Effector memory CD8-positive, alpha-beta T cell (primary cell): ENCODE measurements around the gene NCKAP1.
"Not testable (repeated sequence)": the region's sequence is repeated elsewhere in the genome, so short reads cannot be mapped to it uniquely, and the experiment has no call there.

ENCODE experiments used
- ATAC-seq: fragments of 150-1000 bp; cut with Tn5 transposase; replicated peaks from 2 replicates; pipeline ENCODE4 v1.10.0; 2021; ENCODE audit warnings: mild to moderate bottlenecking, moderate library complexity
- DNase-seq, 3 experiments: peaks; one replicate each; pipeline ENCODE4 v3.0.0; 2021
- H3K27ac Mint-ChIP-seq, 2 donors: one replicate each; pipeline ENCODE4 v1.8.0; 2022; ENCODE audit warnings: mild to moderate bottlenecking in 2 of 2, mixed read lengths in 2 of 2, moderate library complexity in 2 of 2
- H3K27me3 Mint-ChIP-seq, 2 donors: one replicate each; pipeline ENCODE4 v1.8.0; 2022; ENCODE audit warnings: mixed read lengths in 2 of 2
- H3K36me3 Mint-ChIP-seq: one replicate; pipeline ENCODE4 v1.8.0; 2022; ENCODE audit warnings: mild to moderate bottlenecking, moderate library complexity, mixed read lengths; ENCODE audit not compliant: insufficient read depth
- H3K4me1 Mint-ChIP-seq, 2 donors: one replicate each; pipeline ENCODE4 v1.8.0; 2022; ENCODE audit warnings: low read depth in 2 of 2, mixed read lengths in 2 of 2
- H3K4me3 Mint-ChIP-seq, 2 donors: one replicate each; pipeline ENCODE4 v1.8.0; 2022; ENCODE audit warnings: mild to moderate bottlenecking in 2 of 2, mixed read lengths in 2 of 2, moderate library complexity in 2 of 2
- H3K9me3 Mint-ChIP-seq, 2 donors: one replicate each; pipeline ENCODE4 v1.8.0; 2022; ENCODE audit warnings: mixed read lengths in 2 of 2

Gene NCKAP1

GRCh38 chr2:183011743-183012142 lies 26.5 kb downstream of the NCKAP1 start:
- no peaks in the 10 kb centered on the region for H3K4me1 Mint-ChIP-seq
- H3K4me3 Mint-ChIP-seq: no peak overlapping the region
- no peaks in the 10 kb centered on the region for H3K27me3 Mint-ChIP-seq
- H3K9me3 Mint-ChIP-seq: no peaks in the 10 kb centered on the region
- ATAC-seq (no peak), DNase-seq (no peak)
- H3K27ac Mint-ChIP-seq: no peak overlapping the region
- no peaks in the 10 kb centered on the region for H3K36me3 Mint-ChIP-seq

GRCh38 chr2:183010112-183010511 lies 28.1 kb downstream of the NCKAP1 start:
- no peak overlapping the region for H3K4me3 Mint-ChIP-seq
- no peaks in the 10 kb centered on the region for H3K27me3 Mint-ChIP-seq
- H3K9me3 Mint-ChIP-seq: no peaks in the 10 kb centered on the region
- H3K4me1 Mint-ChIP-seq: no peaks in the 10 kb centered on the region
- H3K36me3 Mint-ChIP-seq: no peaks in the 10 kb centered on the region
- DNase-seq (no peak), ATAC-seq (no peak)
- H3K27ac Mint-ChIP-seq: no peak overlapping the region

GRCh38 chr2:183009249-183009899 lies 28.9 kb downstream of the NCKAP1 start:
- Mint-ChIP-seq H3K36me3 (no peaks in the 10 kb centered on the region), H3K9me3 (no peaks in the 10 kb centered on the region), H3K27ac (no peak overlapping the region), H3K4me3 (no peak overlapping the region), H3K4me1 (no peaks in the 10 kb centered on the region), H3K27me3 (no peaks in the 10 kb centered on the region)
- no peak for ATAC-seq
- no peak for DNase-seq

GRCh38 chr2:183001948-183002347 lies 36.3 kb downstream of the NCKAP1 start:
- Mint-ChIP-seq H3K4me3 (no peak overlapping the region), H3K36me3 (peaks cover 7% of the 10 kb centered on the region), H3K9me3 (no peaks in the 10 kb centered on the region), H3K27me3 (no peaks in the 10 kb centered on the region), H3K4me1 (no peaks in the 10 kb centered on the region), H3K27ac (no peak overlapping the region)
- DNase-seq: no peak
- no peak for ATAC-seq

GRCh38 chr2:183000846-183001245 lies 37.4 kb downstream of the NCKAP1 start:
- no peak for ATAC-seq
- H3K4me1 Mint-ChIP-seq: no peaks in the 10 kb centered on the region

GRCh38 chr2:182999348-183000028 lies 38.8 kb downstream of the NCKAP1 start:
- Mint-ChIP-seq H3K9me3 (no peaks in the 10 kb centered on the region), H3K4me3 (no peak overlapping the region)

More at GRCh38 chr2:183000846-183001245, 37.4 kb downstream of the NCKAP1 start:
- no peak for DNase-seq
- Mint-ChIP-seq H3K4me3 (no peak overlapping the region), H3K36me3 (peaks cover 7% of the 10 kb centered on the region), H3K27ac (no peak overlapping the region), H3K9me3 (no peaks in the 10 kb centered on the region), H3K27me3 (no peaks in the 10 kb centered on the region)

GRCh38 chr2:182994228-182994912 lies 43.9 kb downstream of the NCKAP1 start:
- Mint-ChIP-seq H3K4me3 (no peak overlapping the region), H3K27me3 (no peaks in the 10 kb centered on the region), H3K27ac (no peak overlapping the region), H3K4me1 (no peaks in the 10 kb centered on the region), H3K9me3 (no peaks in the 10 kb centered on the region), H3K36me3 (peaks cover 3% of the 10 kb centered on the region)
- DNase-seq (no peak), ATAC-seq (no peak)

More at GRCh38 chr2:182999348-183000028, 38.8 kb downstream of the NCKAP1 start:
- Mint-ChIP-seq H3K27ac (no peak overlapping the region), H3K27me3 (no peaks in the 10 kb centered on the region), H3K4me1 (no peaks in the 10 kb centered on the region), H3K36me3 (peaks cover 7% of the 10 kb centered on the region)
- no peak for DNase-seq
- no peak for ATAC-seq

- Mint-ChIP-seq H3K27me3 (no peaks in the 10 kb centered on the region), H3K36me3 (no peaks in the 10 kb centered on the region), H3K27ac (no peak overlapping the region), H3K4me3 (no peak overlapping the region), H3K4me1 (no peaks in the 10 kb centered on the region), H3K9me3 (no peaks in the 10 kb centered on the region)
- no peak for DNase-seq
- ATAC-seq: no peak
These were observed 55.3 kb downstream of the NCKAP1 start for GRCh38 chr2:182982941-182983340.

GRCh38 chr2:182981475-182981874 lies 56.8 kb downstream of the NCKAP1 start:
- not testable (repeated sequence) for ATAC-seq, H3K4me1 Mint-ChIP-seq, H3K4me3 Mint-ChIP-seq, H3K9me3 Mint-ChIP-seq, H3K27me3 Mint-ChIP-seq, DNase-seq, H3K27ac Mint-ChIP-seq, H3K36me3 Mint-ChIP-seq

- ATAC-seq: no peak
- no peak overlapping the region for H3K27ac Mint-ChIP-seq
These were observed 57.6 kb downstream of the NCKAP1 start for GRCh38 chr2:182980652-182981051.

GRCh38 chr2:182980115-182980514 lies 58.1 kb downstream of the NCKAP1 start:
- Mint-ChIP-seq H3K27me3 (no peaks in the 10 kb centered on the region), H3K27ac (no peak overlapping the region), H3K4me1 (no peaks in the 10 kb centered on the region), H3K4me3 (no peak overlapping the region), H3K9me3 (no peaks in the 10 kb centered on the region), H3K36me3 (no peaks in the 10 kb centered on the region)
- ATAC-seq (peak; percentile 43), DNase-seq (no peak)

More at GRCh38 chr2:182980652-182981051, 57.6 kb downstream of the NCKAP1 start:
- Mint-ChIP-seq H3K4me1 (no peaks in the 10 kb centered on the region), H3K36me3 (no peaks in the 10 kb centered on the region), H3K9me3 (no peaks in the 10 kb centered on the region), H3K4me3 (no peak overlapping the region), H3K27me3 (no peaks in the 10 kb centered on the region)
- DNase-seq: no peak

GRCh38 chr2:182977463-182977862 lies 60.8 kb downstream of the NCKAP1 start:
- Mint-ChIP-seq H3K4me3 (no peak overlapping the region), H3K36me3 (no peaks in the 10 kb centered on the region), H3K4me1 (no peaks in the 10 kb centered on the region), H3K9me3 (no peaks in the 10 kb centered on the region), H3K27ac (no peak overlapping the region), H3K27me3 (no peaks in the 10 kb centered on the region)
- no peak for ATAC-seq
- no peak for DNase-seq

GRCh38 chr2:182973441-182974352 lies 64.6 kb downstream of the NCKAP1 start:
- DNase-seq: no peak
- no peaks in the 10 kb centered on the region for H3K36me3 Mint-ChIP-seq
- no peak overlapping the region for H3K27ac Mint-ChIP-seq
- H3K4me3 Mint-ChIP-seq: no peak overlapping the region
- H3K4me1 Mint-ChIP-seq: no peaks in the 10 kb centered on the region
- no peak for ATAC-seq
- H3K9me3 Mint-ChIP-seq: no peaks in the 10 kb centered on the region
- no peaks in the 10 kb centered on the region for H3K27me3 Mint-ChIP-seq
